IPS-18c (cell line): ENCODE measurements around the gene CGB5.
A peak's percentile ranks its signal among the peaks of the same experiment; 100 is the strongest.
"Not testable (repeated sequence)": the region's sequence is repeated elsewhere in the genome, so short reads cannot be mapped to it uniquely, and the experiment has no call there.

Experiments
- H3K4me3 ChIP-seq: 2 replicates; pipeline ENCODE4 v1.7.0; 2013; ENCODE audit warnings: low read depth, mild to moderate bottlenecking, low read length, moderate library complexity; ENCODE audit not compliant: insufficient read depth
- H3K9me3 ChIP-seq: one replicate; pipeline ENCODE4 v1.6.1; 2013; ENCODE audit warnings: mild to moderate bottlenecking, low read length, moderate library complexity; ENCODE audit not compliant: control insufficient read depth, insufficient read depth

The CGB5 gene

GRCh38 chr19:49018388-49019241, 25.0 kb upstream of the CGB5 start:
- H3K4me3 ChIP-seq = peak overlapping the region; percentile 50
- not testable (repeated sequence) for H3K9me3 ChIP-seq

DNA sequence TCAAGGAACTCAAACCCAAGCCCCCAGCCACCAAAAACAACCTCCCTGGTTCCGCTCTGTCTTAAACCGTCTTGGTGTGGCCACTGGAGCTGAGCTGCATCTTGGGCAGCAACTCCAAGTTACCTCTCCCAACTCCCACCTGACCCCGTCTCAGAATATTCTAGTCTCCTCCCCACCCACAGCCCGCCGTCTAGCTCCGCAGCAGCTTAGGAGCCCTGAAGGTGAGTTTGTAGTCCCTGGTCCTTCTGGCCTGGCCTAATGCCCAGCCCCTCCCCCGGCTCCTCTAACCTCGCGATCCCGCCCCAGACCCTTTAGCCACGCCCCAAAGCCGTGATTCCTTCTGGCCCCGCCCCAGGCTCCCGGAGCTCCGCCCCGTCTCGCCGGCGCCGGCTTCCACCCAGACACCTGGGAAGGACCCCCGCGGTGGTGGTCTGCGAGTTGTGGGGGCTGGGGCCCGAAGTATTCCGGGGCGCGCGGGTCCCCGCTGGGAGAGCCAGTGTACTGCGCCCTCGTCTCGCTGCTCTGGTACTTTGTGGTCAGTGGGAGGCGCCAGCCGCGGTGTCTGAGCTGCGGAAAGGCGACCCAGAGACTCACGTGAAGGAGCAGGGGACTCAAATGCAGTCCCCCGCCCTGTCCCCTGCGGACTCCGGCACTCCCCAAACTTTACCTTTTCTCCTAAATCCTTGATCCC, 24.3 kb upstream of the CGB5 start:
- H3K9me3 ChIP-seq = no peaks in the 10 kb centered on the region
- H3K4me3 ChIP-seq = peak overlapping the region; percentile 56; the same call in 1 of the 2 replicates

GRCh38 chr19:49020342-49020741, 23.3 kb upstream of the CGB5 start:
- no peaks in the 10 kb centered on the region for H3K9me3 ChIP-seq
- no peak overlapping the region for H3K4me3 ChIP-seq

- Histone ChIP-seq H3K9me3 (no peaks in the 10 kb centered on the region), H3K4me3 (no peak overlapping the region)
Observed at GRCh38 chr19:49020931-49021895, 22.4 kb upstream of the CGB5 start.

DNA sequence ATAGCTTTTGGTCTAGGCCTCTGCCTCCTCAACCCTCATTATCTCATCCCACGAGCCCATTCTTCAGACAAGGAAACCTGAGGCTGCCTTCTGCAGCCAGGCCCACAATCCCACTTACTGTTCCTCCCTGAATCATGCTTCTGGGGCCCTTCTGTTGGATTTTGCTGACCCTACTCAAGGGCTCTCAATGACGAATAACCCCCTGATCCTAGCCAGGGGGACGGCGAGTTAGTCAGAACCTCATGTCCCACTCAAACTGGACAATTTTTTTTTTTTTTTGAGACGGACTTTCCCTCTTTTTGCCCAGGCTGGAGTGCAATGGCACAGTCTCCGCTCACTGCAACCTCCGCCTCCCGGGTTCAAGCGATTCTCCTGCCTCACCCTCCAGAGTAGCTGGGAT, 21.5 kb upstream of the CGB5 start:
- no peak overlapping the region for H3K4me3 ChIP-seq
- no peaks in the 10 kb centered on the region for H3K9me3 ChIP-seq

GRCh38 chr19:49024233-49024632, 19.4 kb upstream of the CGB5 start, which contains the start of gene CGB3:
CGB3 (minus strand) TSS chr19:49024333; CDS start chr19:49023971, 362 bp downstream.
- not testable (repeated sequence) for H3K9me3 ChIP-seq, H3K4me3 ChIP-seq

GRCh38 chr19:49025088-49025487, 18.6 kb upstream of the CGB5 start:
- not testable (repeated sequence) for H3K9me3 ChIP-seq, H3K4me3 ChIP-seq

DNA sequence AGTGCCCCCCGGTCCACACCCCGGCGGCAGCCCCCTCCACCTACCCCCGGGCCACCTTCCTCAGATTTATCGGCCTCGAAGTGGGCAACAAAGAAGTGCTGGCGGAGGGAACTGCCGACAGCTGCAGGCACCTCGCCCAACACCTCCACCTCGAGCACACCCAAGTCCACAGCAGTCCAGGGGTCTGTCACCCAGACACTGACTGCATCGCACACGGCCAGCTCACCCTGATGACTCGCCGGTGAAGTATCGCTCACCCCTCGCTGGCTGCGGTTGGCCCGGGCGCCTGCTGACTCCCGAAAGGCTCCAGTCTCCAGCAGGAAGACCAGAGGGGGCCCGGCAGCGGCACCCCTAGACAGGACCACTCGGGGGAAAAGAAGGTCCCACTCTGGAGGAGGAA, 18.0 kb upstream of the CGB5 start:
- not testable (repeated sequence) for H3K9me3 ChIP-seq, H3K4me3 ChIP-seq

- not testable (repeated sequence) for H3K9me3 ChIP-seq, H3K4me3 ChIP-seq
Observed at GRCh38 chr19:49028686-49029085, 15.0 kb upstream of the CGB5 start.

GRCh38 chr19:49029749-49030148, 13.9 kb upstream of the CGB5 start:
- H3K9me3 ChIP-seq = not testable (repeated sequence)

GRCh38 chr19:49030323-49030722, 13.3 kb upstream of the CGB5 start:
- not testable (repeated sequence) for H3K4me3 ChIP-seq

More at GRCh38 chr19:49029749-49030148, 13.9 kb upstream of the CGB5 start:
- not testable (repeated sequence) for H3K4me3 ChIP-seq

GRCh38 chr19:49031642-49032301, 11.9 kb upstream of the CGB5 start, which contains the start of gene CGB2:
CGB2 (plus strand) TSS chr19:49031890; CDS start chr19:49032096, 206 bp downstream.
- not testable (repeated sequence) for H3K9me3 ChIP-seq, H3K4me3 ChIP-seq

More at GRCh38 chr19:49030323-49030722, 13.3 kb upstream of the CGB5 start:
- H3K9me3 ChIP-seq = not testable (repeated sequence)

- H3K9me3 ChIP-seq = not testable (repeated sequence)
Observed at GRCh38 chr19:49036815-49037214, 6.8 kb upstream of the CGB5 start, which contains the start of gene CGB1. CGB1 (minus strand) TSS chr19:49036895; CDS start chr19:49036711, 184 bp downstream.

GRCh38 chr19:49038111-49038510, 5.5 kb upstream of the CGB5 start:
- H3K9me3 ChIP-seq, H3K4me3 ChIP-seq: not testable (repeated sequence)

More at GRCh38 chr19:49036815-49037214, 6.8 kb upstream of the CGB5 start, which contains the start of gene CGB1:
- not testable (repeated sequence) for H3K4me3 ChIP-seq

DNA sequence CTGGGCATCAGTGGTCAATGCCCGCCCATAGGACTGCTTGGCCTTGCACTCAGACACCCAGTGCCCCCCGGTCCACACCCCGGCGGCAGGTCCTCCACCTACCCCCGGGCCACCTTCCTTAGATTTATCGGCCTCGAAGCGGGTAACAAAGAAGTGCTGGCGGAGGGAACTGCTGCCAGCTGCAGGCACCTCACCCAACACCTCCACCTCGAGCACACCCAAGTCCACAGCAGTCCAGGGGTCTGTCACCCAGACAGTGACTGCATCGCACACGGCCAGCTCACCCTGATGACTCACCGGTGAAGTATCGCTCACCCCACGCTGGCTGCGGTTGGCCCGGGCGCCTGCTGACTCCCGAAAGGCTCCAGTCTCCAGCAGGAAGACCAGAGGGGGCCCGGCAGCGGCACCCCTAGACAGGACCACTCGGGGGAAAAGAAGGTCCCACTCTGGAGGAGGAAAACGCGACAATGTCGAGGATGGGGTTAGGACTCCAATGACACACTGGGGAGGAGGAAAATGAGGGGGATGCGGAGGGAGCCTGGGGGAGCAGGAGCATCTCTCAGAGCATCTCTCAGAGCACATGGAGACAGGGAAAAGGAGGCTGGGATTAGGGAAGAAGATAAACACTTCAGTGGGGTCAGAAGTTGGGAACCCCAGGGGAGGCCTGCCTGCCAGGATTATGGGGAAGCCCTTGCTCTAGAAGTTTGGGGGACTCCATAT, 4.9 kb upstream of the CGB5 start:
- H3K9me3 ChIP-seq, H3K4me3 ChIP-seq: not testable (repeated sequence)

DNA sequence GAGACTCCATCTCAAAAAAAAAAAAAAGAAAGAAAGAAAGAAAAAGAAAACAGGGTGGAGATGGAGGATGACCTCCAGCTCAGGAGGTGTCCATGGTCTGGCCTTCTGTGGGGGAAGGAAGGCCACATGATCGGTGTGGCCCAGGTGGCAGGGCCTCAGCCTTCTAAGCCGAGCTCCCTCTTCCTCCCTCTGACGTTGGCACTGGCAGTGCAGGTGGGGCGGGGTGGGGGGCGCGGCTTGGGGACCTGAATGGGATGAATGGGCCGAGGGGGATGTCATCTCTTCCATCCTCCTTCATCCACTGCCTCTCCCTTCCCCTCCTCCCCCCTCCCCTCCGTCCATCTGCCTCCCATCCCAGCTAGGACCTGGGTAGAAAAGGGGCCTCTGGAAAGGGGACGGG, 3.9 kb upstream of the CGB5 start:
- not testable (repeated sequence) for H3K9me3 ChIP-seq, H3K4me3 ChIP-seq
